ENCODE results near the gene DDX53.

The DDX53 gene

GRCh38 chrX:22999696-23000223, at the start of gene DDX53:
Gene DDX53 (plus strand): TSS chrX:22999960. CDS start chrX:23000058, 98 bp downstream.
- DNase-seq (ENCODE audit: low read depth) = no peak

- no peak for DNase-seq (ENCODE audit: low read depth)
Measured at GRCh38 chrX:22950269-22951266, 49.2 kb upstream of the DDX53 start.

- no peak for DNase-seq (ENCODE audit: low read depth)
Measured at GRCh38 chrX:22952010-22952409, 47.8 kb upstream of the DDX53 start.

DNA sequence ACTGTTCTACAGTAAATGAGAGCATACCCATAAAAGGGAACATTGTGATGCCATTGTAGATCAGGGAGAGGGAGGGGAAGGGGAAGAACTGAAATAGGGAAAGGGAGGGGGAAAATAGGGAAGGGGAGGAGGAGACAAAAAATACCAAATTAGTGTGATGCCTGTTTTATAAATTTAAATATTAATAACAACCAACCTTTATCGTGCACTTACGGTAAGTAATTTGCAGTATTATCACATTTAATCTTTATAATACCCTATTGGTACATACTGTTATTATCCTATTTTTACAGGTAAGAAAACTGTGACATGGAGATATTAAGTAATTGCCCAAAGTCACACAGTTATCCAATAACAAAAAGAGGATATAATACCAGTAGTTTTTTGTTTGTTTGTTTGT, 41.5 kb upstream of the DDX53 start:
- no peak for DNase-seq (ENCODE audit: low read depth)

DNA sequence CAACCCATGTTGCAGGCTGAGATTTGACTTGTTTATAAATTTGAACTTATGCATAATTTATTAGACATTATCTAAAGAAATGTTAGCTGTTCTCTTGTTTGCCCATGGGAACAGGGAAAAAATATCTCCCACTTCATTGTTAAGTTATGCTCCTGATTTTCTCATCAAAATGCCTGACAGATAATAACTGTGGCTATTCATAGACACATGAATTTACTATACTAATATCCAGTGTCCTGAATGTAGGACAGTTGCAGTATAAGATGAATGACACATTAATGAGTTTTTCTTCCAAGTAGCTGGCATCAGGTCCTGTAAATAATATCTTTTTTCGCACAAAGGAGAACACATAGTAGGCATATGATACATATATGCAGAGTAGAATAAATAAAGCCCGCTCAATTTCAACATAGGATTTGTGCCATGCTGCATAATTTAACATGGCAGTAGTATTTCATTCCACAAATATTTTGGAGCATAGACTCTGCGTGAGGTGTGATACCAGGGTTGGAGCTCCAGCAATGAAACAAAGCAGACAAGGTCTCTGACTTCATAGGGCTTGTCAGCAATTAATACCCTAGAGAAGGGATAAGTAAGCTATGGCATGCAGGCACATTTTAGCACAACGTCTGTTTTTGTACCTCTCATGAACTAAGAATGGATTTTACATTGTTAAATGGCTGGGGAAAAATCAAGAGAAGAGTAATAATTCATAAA, 40.4 kb upstream of the DDX53 start:
- no peak for DNase-seq (ENCODE audit: low read depth)

DNA sequence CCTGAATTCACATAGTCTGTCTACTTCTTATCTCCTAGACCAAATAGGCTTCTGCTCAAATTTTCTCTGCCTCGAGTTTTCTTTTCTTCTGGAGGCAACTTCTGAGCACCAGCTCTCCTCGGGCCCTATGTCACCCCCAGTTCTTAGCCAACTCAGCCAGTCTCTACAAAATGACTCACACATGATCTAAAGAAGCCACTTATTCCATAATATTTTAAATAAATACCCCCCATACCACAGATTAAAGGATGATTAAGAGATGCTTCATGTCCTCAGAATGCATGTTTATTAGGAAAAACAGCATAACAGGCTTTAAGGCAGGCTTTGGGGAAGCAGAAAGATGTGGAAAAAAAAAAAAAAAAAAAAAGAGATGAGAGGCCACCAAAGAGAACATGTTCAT, 36.6 kb upstream of the DDX53 start:
- no peak for DNase-seq (ENCODE audit: low read depth)

DNA sequence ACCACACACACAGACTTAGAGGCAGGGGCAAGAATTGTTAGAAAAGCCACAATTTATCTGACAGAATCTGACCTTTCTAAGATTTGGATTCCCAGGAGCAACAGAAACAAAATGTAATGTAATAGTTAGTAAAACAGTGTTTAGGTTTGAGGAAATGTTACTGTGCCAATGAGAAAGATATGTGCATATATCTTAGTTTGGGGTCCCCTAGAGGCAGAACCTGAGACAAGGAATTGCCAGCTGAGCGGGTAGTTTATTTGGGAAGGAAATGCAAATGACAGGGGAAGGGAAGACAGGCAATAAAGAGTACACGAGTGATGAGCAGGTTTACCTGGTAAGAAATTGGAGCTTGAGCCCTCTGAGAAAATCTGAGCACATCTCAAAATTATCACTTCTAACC, 31.3 kb upstream of the DDX53 start:
- DNase-seq (ENCODE audit: low read depth) = no peak

DNA sequence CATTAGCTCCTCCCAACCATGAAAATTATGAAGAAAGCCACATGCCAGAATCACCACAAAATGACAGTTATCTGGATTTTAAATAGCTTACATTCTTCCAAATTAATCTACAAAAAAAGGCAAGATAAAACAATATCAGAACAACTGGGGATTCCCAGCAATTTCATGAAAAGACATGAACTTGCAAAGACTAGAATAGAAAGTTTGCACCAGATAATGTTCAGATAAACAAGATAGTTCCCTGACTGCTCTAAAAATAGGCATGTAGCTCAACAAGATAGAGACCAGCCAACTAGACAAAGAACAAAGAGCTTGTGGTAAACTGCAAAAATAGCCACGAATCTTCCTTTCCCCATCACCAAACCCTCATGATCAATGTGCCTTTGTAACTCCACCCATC, 30.3 kb upstream of the DDX53 start:
- DNase-seq (ENCODE audit: low read depth) = no peak

GRCh38 chrX:22970861-22971260, 28.9 kb upstream of the DDX53 start:
- DNase-seq (ENCODE audit: low read depth) = no peak

DNA sequence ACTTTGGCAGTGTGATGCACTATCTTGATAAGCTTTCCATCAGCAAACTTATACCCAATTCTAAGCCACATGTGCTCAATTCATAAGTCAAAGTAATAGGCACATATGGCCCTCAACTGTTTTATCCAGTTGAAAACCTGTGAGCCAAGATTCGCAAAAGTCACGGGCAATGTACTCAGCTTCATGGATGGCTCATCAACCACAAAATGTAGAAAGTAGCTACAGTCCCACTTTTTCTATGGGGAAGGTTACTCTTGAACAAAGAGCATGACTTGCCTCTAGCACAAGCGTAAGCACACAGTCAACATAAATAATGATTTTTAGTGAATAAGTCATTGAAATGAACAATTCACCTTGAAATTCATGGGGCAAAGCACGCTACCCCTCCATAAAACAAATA, 25.1 kb upstream of the DDX53 start:
- no peak for DNase-seq (ENCODE audit: low read depth)

GRCh38 chrX:22975786-22976185, 24.0 kb upstream of the DDX53 start:
- no peak for DNase-seq (ENCODE audit: low read depth)

- DNase-seq (ENCODE audit: low read depth) = no peak
Measured at GRCh38 chrX:22985958-22986357, 13.8 kb upstream of the DDX53 start.

- DNase-seq (ENCODE audit: low read depth) = no peak
Measured at GRCh38 chrX:22987452-22987851, 12.3 kb upstream of the DDX53 start.

- DNase-seq (ENCODE audit: low read depth) = no peak
Measured at GRCh38 chrX:23003116-23003515, 3.4 kb downstream of the DDX53 start.

GRCh38 chrX:23008431-23009099, 8.8 kb downstream of the DDX53 start:
- no peak for DNase-seq (ENCODE audit: low read depth)

DNA sequence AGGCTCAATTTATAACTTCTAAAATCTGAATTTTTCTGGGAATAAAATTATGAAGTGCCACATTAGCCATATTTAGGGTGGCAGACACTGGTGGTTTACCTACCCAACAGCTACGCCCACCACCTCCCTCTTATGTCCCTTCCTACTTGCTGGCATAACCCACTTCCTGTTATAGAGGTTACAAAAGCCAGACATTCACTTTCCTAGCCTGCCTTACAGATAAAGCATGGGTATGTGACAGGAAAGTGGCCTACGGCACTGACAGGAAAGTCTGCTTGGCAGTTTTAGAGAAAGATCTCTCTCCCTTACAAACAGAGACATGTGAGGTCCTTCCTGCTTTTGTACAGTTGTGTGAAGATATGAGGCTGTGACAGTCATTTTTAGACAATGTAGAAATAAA, 12.4 kb downstream of the DDX53 start:
- DNase-seq (ENCODE audit: low read depth) = no peak

GRCh38 chrX:23012636-23013035, 12.9 kb downstream of the DDX53 start:
- no peak for DNase-seq (ENCODE audit: low read depth)

- no peak for DNase-seq (ENCODE audit: low read depth)
Measured at GRCh38 chrX:23013366-23013765, 13.6 kb downstream of the DDX53 start.

DNA sequence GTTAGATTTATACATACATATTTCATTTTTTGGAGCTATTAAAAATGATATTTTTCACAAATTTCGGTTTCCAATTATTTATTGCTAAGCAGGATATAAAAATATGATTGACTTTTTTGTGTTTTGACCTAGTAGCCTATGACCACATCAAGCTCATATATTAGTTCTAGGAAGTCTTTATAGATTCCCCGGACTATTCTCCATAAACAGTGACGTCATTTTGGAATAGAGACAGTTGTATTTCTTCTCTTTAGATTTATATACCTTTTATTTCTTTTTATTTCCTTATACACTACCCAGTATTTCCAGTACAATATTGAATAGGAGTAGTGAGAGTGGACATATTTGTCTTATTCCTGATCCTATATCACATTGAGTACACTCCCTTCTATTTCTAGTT, 31.8 kb downstream of the DDX53 start:
- DNase-seq (ENCODE audit: low read depth) = no peak

DNA sequence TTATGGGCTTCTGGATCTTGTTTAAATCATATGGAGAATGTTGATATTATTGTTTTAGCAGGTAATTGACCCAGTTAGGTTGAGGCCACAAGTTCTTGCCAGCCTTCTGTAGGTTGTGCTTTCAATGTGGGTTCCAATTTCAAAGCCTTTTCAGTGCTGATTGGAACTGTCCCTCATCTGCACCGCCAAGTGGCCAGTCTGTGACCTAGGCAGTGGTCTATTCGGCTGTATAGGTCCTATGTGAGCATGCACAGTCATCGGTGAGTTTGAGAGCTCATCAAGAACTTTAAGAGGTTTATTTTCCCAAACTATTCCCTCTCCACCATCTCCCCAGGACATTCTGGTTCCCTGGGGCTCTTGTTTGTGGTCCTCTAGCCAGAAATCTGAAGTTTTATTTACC, 35.7 kb downstream of the DDX53 start:
- no peak for DNase-seq (ENCODE audit: low read depth)

DNA sequence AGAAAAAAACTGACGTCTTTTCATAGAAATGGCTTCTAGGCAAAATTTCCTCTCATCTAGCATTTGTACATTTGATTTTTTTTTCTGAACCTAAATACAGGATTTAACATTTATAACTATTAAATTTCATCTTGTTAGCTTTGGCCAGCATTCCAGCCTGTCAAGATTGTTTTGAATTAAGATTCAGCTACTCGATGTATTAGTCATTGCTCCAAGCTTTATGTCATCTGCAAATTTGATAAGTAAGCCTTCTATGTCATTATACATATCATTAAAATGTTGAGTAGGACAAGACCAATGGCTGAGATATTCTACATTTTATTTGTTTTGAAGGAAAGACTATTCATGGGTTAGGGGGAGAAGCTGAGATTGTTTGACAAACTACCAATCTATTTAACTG, 46.7 kb downstream of the DDX53 start:
- no peak for DNase-seq (ENCODE audit: low read depth)

DNA sequence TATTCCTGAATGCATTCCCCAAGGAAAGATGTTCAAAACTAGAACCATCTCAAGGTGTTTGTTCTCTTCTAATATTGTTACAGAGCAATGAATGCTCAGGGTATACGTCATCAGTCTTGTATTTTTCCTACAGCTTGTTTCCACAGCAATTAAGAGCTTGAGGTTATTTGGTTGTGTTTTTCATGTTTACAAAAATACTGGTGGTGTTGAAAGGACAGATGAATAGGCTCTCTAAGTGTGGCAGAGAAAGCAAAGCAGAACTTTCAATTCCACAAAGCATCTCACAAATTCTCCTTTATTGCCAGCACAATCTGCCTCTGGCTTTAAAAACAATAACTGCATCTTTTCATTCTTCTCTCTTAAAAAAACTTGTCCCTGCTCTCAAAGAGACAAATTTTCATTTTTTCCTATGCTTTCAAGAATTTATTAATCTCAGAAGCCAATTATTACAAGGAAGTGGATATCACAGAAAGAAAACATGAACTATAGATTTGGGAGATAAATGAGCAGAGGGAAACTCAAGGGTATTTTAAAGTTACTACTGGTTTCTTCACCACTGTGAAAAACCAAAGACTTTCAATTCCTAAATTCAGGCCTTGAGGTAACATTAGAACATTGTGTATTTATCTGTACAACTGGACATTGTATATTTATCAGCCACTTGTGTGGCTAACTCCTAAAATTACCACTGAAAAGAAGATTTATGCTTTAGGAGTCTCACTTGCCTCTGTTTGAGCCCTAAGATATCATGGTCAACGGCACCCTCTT, 49.2 kb downstream of the DDX53 start:
- DNase-seq (ENCODE audit: low read depth) = no peak
